ENCODE results near the gene ARHGAP5. TPM values are rescaled to one million over a fixed set of nuclear protein-coding genes. Genes with fewer than 3 reads are reported as not detected.

Gene ARHGAP5
- total RNA-seq, 3 donors from 2014 or later (not counting 1 experiment from before 2014, with no cell fraction given): 31.5 to 45.8 (median 41.1) TPM

GRCh38 chr14:32047791-32048190, 29.3 kb upstream of the ARHGAP5 start:
- DNase-seq (no peak), ATAC-seq (no peak)
- no peak overlapping the region for H3K27ac ChIP-seq (ENCODE audit: low read length)
- no peaks in the 10 kb centered on the region for H3K36me3 ChIP-seq (ENCODE audit: control insufficient read depth, insufficient read depth, low read length)
- H3K4me3 Mint-ChIP-seq: no peak overlapping the region
- no peaks in the 10 kb centered on the region for H3K27me3 ChIP-seq (ENCODE audit: control insufficient read depth, insufficient read depth, low read length)
- 29% methylated on average over 1 of the region's 2 CpGs for WGBS (ENCODE audit: insufficient coverage)
- no peaks in the 10 kb centered on the region for H3K4me1 Mint-ChIP-seq
- intact Hi-C loops (cut with micrococcal nuclease): no loop called here
- no peaks in the 10 kb centered on the region for H3K9me3 ChIP-seq (ENCODE audit: control insufficient read depth, insufficient read depth, low read length)
- no peak for TF ChIP-seq CTCF (IDR thresholded peaks at IDR 0.05)
- H3K27ac Mint-ChIP-seq: no peak overlapping the region
- no peaks in the 10 kb centered on the region for H3K9me3 Mint-ChIP-seq
- H3K4me3 ChIP-seq (ENCODE audit: low read length): no peak overlapping the region
- H3K4me1 ChIP-seq (ENCODE audit: control insufficient read depth, insufficient read depth, low read length): peaks cover 6% of the 10 kb centered on the region
- H3K36me3 Mint-ChIP-seq: no peaks in the 10 kb centered on the region
- H3K27me3 Mint-ChIP-seq (ENCODE audit: low read depth in 2 of 2): peaks cover 4 to 8% of the 10 kb centered on the region in 2 donors

- DNase-seq: no peak
- no peaks in the 10 kb centered on the region for H3K9me3 ChIP-seq (ENCODE audit: control insufficient read depth, insufficient read depth, low read length)
- H3K9me3 Mint-ChIP-seq: no peaks in the 10 kb centered on the region
- H3K27me3 Mint-ChIP-seq (ENCODE audit: low read depth in 2 of 2): peaks cover 4 to 8% of the 10 kb centered on the region in 2 donors
- H3K4me3 ChIP-seq (ENCODE audit: low read length): no peak overlapping the region
- H3K27ac ChIP-seq (ENCODE audit: low read length): no peak overlapping the region
- intact Hi-C loops (cut with micrococcal nuclease): no loop called here
- ATAC-seq: no peak
- TF ChIP-seq CTCF (IDR thresholded peaks at IDR 0.05): no peak
- H3K36me3 Mint-ChIP-seq: no peaks in the 10 kb centered on the region
- no peaks in the 10 kb centered on the region for H3K36me3 ChIP-seq (ENCODE audit: control insufficient read depth, insufficient read depth, low read length)
- H3K27me3 ChIP-seq (ENCODE audit: control insufficient read depth, insufficient read depth, low read length): no peaks in the 10 kb centered on the region
- 21% methylated on average over 2 of the region's 4 CpGs for WGBS (ENCODE audit: insufficient coverage)
- H3K4me3 Mint-ChIP-seq: no peak overlapping the region
- H3K4me1 ChIP-seq (ENCODE audit: control insufficient read depth, insufficient read depth, low read length): peaks cover 6% of the 10 kb centered on the region
- no peak overlapping the region for H3K27ac Mint-ChIP-seq
- H3K4me1 Mint-ChIP-seq: no peaks in the 10 kb centered on the region
Observed at GRCh38 chr14:32049361-32050088, 27.6 kb upstream of the ARHGAP5 start.

- TF ChIP-seq CTCF (IDR thresholded peaks at IDR 0.05): no peak
- no peak overlapping the region for H3K27ac Mint-ChIP-seq
- Histone ChIP-seq H3K4me1 (ENCODE audit: control insufficient read depth, insufficient read depth, low read length) (peaks cover 6% of the 10 kb centered on the region), H3K4me3 (ENCODE audit: low read length) (no peak overlapping the region), H3K9me3 (ENCODE audit: control insufficient read depth, insufficient read depth, low read length) (no peaks in the 10 kb centered on the region), H3K36me3 (ENCODE audit: control insufficient read depth, insufficient read depth, low read length) (no peaks in the 10 kb centered on the region), H3K27me3 (ENCODE audit: control insufficient read depth, insufficient read depth, low read length) (no peaks in the 10 kb centered on the region), H3K27ac (ENCODE audit: low read length) (no peak overlapping the region)
- H3K4me3 Mint-ChIP-seq: no peak overlapping the region
- no peaks in the 10 kb centered on the region for H3K9me3 Mint-ChIP-seq
- no peaks in the 10 kb centered on the region for H3K36me3 Mint-ChIP-seq
- ATAC-seq: no peak
- intact Hi-C loops (cut with micrococcal nuclease): no loop called here
- H3K4me1 Mint-ChIP-seq: no peaks in the 10 kb centered on the region
- H3K27me3 Mint-ChIP-seq (ENCODE audit: low read depth in 2 of 2): peaks cover 4 to 8% of the 10 kb centered on the region in 2 donors
- no peak for DNase-seq
Observed at GRCh38 chr14:32050878-32051277, 26.2 kb upstream of the ARHGAP5 start.

- no peak for ATAC-seq
- Mint-ChIP-seq H3K27ac (no peak overlapping the region), H3K4me3 (no peak overlapping the region), H3K9me3 (no peaks in the 10 kb centered on the region), H3K4me1 (no peaks in the 10 kb centered on the region), H3K27me3 (ENCODE audit: low read depth in 2 of 2) (peaks cover 10 to 21% of the 10 kb centered on the region in 2 donors), H3K36me3 (no peaks in the 10 kb centered on the region)
- H3K4me3 ChIP-seq (ENCODE audit: low read length): no peak overlapping the region
- H3K36me3 ChIP-seq (ENCODE audit: control insufficient read depth, insufficient read depth, low read length): no peaks in the 10 kb centered on the region
- 100% methylated on average over 2 of the region's 5 CpGs for WGBS (ENCODE audit: insufficient coverage)
- no peaks in the 10 kb centered on the region for H3K9me3 ChIP-seq (ENCODE audit: control insufficient read depth, insufficient read depth, low read length)
- peaks cover 6% of the 10 kb centered on the region for H3K4me1 ChIP-seq (ENCODE audit: control insufficient read depth, insufficient read depth, low read length)
- TF ChIP-seq CTCF (IDR thresholded peaks at IDR 0.05): no peak
- no peak overlapping the region for H3K27ac ChIP-seq (ENCODE audit: low read length)
- no peaks in the 10 kb centered on the region for H3K27me3 ChIP-seq (ENCODE audit: control insufficient read depth, insufficient read depth, low read length)
- intact Hi-C loops (cut with micrococcal nuclease): no loop called here
- DNase-seq: no peak
Observed at GRCh38 chr14:32054536-32054935, 22.6 kb upstream of the ARHGAP5 start.

All from natural killer cell (primary cell).